ENCODE results near the gene CAMK1G. TPM values are rescaled to one million over a fixed set of nuclear protein-coding genes. Genes with fewer than 3 reads are reported as not detected.

CAMK1G gene
- total RNA-seq, 3 donors from 2014 or later: 0.60 TPM; not detected in 2

DNA sequence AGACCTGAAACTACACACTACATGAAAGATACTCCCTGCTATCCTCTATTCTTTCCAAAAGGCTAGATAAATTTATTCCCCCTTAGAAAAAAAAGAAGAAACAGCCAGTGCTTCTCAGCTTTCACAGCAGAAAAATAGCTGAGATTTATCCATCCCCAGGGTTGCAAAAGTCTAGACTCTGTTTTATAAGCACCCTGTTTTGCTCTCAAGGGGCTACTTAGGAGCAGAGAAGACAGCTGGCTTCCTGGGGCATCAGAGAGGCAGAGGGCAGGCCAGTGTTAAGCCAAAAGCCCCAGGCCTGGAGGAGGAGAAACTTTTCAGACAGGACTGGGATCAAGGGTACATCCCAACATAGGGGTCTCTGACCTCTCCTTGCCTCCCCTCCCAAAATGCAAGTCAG is 64.8 kb downstream of the CAMK1G start:
- intact Hi-C loops (cut with DNase I, micrococcal nuclease): no loop called here
- Histone ChIP-seq H3K4me3 (no peak overlapping the region), H3K4me1 (ENCODE audit: low read depth) (peaks cover 59% of the 10 kb centered on the region), H3K9me3 (no peaks in the 10 kb centered on the region), H3K36me3 (ENCODE audit: low read depth) (no peaks in the 10 kb centered on the region)
- TF ChIP-seq, protein P1, sequence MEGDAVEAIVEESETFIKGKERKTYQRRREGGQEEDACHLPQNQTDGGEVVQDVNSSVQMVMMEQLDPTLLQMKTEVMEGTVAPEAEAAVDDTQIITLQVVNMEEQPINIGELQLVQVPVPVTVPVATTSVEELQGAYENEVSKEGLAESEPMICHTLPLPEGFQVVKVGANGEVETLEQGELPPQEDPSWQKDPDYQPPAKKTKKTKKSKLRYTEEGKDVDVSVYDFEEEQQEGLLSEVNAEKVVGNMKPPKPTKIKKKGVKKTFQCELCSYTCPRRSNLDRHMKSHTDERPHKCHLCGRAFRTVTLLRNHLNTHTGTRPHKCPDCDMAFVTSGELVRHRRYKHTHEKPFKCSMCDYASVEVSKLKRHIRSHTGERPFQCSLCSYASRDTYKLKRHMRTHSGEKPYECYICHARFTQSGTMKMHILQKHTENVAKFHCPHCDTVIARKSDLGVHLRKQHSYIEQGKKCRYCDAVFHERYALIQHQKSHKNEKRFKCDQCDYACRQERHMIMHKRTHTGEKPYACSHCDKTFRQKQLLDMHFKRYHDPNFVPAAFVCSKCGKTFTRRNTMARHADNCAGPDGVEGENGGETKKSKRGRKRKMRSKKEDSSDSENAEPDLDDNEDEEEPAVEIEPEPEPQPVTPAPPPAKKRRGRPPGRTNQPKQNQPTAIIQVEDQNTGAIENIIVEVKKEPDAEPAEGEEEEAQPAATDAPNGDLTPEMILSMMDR (IDR thresholded peaks at IDR 0.05): no peak
- ATAC-seq: no peak
- no peak for DNase-seq

DNA sequence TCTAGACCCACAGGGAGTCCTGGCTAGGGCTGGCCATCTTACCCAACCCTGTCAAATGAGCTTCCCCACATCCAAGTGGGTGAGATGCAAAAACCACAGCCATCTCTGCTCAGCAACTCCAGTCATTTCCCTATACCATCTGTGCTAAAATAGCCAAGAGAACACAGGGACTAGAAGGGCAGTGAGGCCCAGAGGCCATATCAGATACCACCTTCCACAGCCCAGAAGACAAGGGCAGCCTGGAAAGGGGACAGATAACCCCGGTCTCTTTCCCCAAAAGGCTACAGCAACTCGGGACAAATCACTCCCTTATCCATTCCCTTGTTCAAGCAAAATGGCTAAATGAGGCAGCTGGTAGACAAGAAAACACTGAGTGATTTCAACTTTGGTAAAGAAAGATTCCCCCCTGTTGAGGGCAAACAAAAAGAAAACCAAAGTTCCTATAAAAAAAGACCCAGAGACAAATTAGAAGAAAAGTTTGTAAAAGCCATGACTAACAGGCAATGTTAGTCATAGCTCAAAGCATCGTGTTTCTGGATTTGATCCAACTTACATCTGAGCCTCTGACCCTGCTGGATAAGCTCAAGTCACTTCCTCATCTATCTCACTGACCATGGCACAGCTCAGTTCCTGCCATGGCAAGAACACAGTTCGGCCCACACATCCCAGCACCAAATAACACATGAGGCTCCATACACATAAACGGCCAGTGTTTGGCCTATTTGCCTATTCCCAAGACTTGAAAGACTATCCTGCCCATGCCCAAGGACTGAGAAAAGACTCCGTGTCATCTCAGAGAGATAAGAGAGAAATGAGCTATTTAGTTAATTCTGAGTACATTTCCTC is 65.6 kb downstream of the CAMK1G start:
- Histone ChIP-seq H3K4me1 (ENCODE audit: low read depth) (peaks cover 59% of the 10 kb centered on the region), H3K9me3 (no peaks in the 10 kb centered on the region), H3K36me3 (ENCODE audit: low read depth) (no peaks in the 10 kb centered on the region), H3K4me3 (no peak overlapping the region)
- DNase-seq (peak in 1 of 3 donors; percentile 38), ATAC-seq (peak; percentile 43)
- intact Hi-C loops (cut with DNase I, micrococcal nuclease): no loop called here
- TF ChIP-seq, protein P1 (IDR thresholded peaks at IDR 0.05): no peak

DNA sequence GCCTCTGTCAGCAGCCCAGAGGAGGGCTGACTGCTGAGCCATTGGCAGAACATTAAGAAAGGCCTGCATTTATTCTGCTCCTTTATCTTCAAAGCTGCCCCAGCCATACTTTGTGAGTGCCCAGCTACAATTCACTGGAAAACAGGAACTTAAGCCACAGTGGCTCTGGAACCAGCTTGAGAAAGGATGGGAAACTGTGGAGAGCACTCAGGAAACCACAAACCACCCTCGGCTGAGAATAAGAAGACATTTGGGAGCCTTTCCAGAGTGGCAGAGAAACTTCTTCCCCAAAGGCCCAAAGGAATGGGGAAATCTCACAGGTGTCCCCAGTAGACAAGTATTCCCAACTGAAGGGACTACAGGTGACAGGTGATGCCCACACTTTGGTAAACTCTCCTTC is 66.9 kb downstream of the CAMK1G start:
- DNase-seq (peak in 1 of 3 donors; percentile 28), ATAC-seq (no peak)
- Histone ChIP-seq H3K4me3 (no peak overlapping the region), H3K9me3 (no peaks in the 10 kb centered on the region), H3K36me3 (ENCODE audit: low read depth) (no peaks in the 10 kb centered on the region), H3K4me1 (ENCODE audit: low read depth) (peaks cover 63% of the 10 kb centered on the region)
- intact Hi-C loops (cut with DNase I, micrococcal nuclease): no loop called here
- TF ChIP-seq, protein P1 (IDR thresholded peaks at IDR 0.05): no peak

DNA sequence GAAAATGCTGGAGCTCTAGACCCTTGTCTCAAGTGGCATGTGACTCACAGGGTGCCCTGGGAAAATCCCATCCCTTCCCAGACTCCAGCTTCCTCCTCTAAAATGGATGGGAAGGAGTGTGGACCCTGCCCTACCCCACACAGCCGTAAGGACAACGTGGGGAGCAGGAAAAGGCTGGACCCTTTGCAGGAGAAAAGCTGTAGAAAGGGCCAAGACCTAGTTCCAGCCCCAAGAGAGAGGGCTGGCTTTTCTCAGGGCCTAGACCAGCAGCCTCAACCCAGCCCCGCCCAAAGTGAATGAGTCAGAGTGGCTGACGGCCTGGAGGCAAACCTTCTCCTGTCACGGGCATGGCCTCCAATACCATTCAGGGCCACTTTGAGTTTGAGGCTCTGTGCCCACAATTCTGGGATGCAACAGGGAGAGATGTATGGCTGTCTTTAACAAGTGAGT is 67.6 kb downstream of the CAMK1G start:
- DNase-seq: peak; percentile 82 to 88 (median 84)
- Histone ChIP-seq H3K9me3 (no peaks in the 10 kb centered on the region), H3K4me3 (no peak overlapping the region), H3K36me3 (ENCODE audit: low read depth) (no peaks in the 10 kb centered on the region), H3K4me1 (ENCODE audit: low read depth) (peaks cover 60% of the 10 kb centered on the region)
- TF ChIP-seq, protein P1 (IDR thresholded peaks at IDR 0.05): no peak
- ATAC-seq: peak; percentile 68
- intact Hi-C loops (cut with DNase I, micrococcal nuclease): no loop called here

DNA sequence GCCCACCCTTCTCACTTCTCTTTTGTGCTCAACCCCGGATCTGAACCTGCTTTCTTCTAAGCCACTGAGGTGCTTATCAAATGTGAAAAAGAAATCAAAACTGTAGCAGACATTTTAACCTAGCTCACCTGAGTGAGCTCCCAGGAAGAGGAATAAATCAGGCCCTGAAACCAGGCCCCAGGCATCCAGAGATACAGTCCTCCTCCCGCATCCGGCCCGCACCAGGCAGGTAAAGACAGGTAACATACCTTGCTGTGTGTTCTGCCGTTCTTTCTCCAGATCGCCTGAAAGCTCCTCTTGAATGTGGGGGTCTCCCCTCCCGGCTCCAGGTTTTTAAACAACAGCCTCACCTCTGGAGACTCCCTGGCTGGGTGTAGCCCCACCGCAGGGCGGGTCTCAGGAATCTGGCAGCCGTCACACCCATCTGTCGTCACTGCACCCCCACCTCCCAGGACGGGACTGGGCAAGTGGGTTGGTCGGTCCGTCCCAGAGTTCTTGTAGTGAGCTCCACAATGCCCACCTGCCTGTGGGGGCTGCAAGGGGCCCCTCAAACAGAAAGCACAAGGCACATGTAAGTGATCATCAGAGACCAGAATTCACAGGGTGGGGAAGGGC is 68.7 kb downstream of the CAMK1G start, which contains the start of gene LAMB3:
LAMB3 (minus strand) TSS at position 305 of the 615 bp plus-strand sequence. CDS start 1,481 bp downstream, outside the sequence.
- H3K36me3 ChIP-seq (ENCODE audit: low read depth): no peaks in the 10 kb centered on the region
- intact Hi-C loops (cut with DNase I, micrococcal nuclease): no loop called here
- DNase-seq (peak; percentile 92 to 93 (median 93)), ATAC-seq (peak; percentile 71)
- TF ChIP-seq, protein P1 (IDR thresholded peaks at IDR 0.05): no peak
- no peaks in the 10 kb centered on the region for H3K9me3 ChIP-seq
- peak within 1 kb of the TSS; percentile 9 for H3K4me3 ChIP-seq
- peaks cover 58% of the 10 kb centered on the region for H3K4me1 ChIP-seq (ENCODE audit: low read depth)

Data from mucosa of descending colon (tissue), 3 donors.